Esophagus squamous epithelium (tissue), 4 donors: ENCODE results near the gene NFIC.

Experiments used
- CTCF ChIP-seq, 6 experiments: fragments of 450-650 bp in 4 of 6; fragments of 200-600 bp in 2 of 6; sonication (generic) in 2 of 6; IDR thresholded peaks; one replicate each; pipeline ENCODE4 v1.5.1; 2016 to 2019; ENCODE audit warnings: antibody characterized with exemption in 6 of 6, mild to moderate bottlenecking in 4 of 6, moderate library complexity in 4 of 6
- POLR2A ChIP-seq, 4 donors: fragments of 450-650 bp; IDR thresholded peaks; one replicate each; pipeline ENCODE4 v1.6.1; 2017; ENCODE audit warnings: antibody characterized with exemption in 4 of 4, mild to moderate bottlenecking in 4 of 4, moderate library complexity in 3 of 4

- TF ChIP-seq CTCF (IDR thresholded peaks at IDR 0.05): no peak
- TF ChIP-seq POLR2A (IDR thresholded peaks at IDR 0.05): no peak
Observed at GRCh38 chr19:3455393-3455955, 89.1 kb downstream of the NFIC start.
